HFF-Myc (cell line): ENCODE results near the gene NPLOC4.

Source experiments
- DNase-seq: peaks from one replicate; pipeline ENCODE4 v3.0.0-alpha.2; 2011; ENCODE audit warnings: low read depth; ENCODE audit errors: extremely low read depth
- H3K4me3 ChIP-seq: replicated peaks from 2 replicates; pipeline ENCODE4 v1.5.1; 2011; ENCODE audit warnings: low read depth, mild to moderate bottlenecking, control low read depth, low read length
- CTCF ChIP-seq: IDR thresholded peaks from 2 replicates; pipeline ENCODE4 v1.5.1; 2012; ENCODE audit warnings: mild to moderate bottlenecking, low read depth, low read length, control low read depth; ENCODE audit errors: missing control alignments

The NPLOC4 gene

DNA sequence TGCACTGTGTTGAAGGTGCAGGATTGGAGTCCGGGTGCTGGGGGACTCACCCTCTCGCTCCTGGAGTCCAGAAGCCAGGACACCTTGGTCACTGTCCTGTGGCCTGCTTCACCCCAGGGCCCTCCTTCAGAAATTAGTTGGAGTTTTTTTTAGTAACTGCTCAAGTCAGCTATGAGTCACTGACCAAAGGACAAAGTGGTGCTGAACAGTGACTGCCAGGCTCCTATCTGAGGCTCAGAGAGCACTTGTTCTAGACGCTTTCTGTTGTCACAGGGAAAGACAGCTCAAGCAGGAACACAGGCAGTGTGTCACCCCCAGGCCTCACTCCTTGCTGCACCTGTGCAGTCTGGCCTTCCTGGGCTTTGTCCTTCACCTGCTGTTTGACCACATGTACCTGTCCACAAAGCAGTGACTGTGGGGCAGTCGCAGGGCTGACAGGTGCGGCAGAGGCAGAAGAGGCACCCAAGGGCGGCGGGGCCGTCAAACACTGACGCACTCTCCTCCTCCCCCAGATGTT lies 80.7 kb downstream of the NPLOC4 start:
- TF ChIP-seq CTCF = no peak
- DNase-seq = no peak
- no peak overlapping the region for H3K4me3 ChIP-seq

GRCh38 chr17:81553616-81554181 lies 83.2 kb downstream of the NPLOC4 start:
- no peak for TF ChIP-seq CTCF
- H3K4me3 ChIP-seq = peak overlapping the region; percentile 83
- peak; percentile 89 for DNase-seq

DNA sequence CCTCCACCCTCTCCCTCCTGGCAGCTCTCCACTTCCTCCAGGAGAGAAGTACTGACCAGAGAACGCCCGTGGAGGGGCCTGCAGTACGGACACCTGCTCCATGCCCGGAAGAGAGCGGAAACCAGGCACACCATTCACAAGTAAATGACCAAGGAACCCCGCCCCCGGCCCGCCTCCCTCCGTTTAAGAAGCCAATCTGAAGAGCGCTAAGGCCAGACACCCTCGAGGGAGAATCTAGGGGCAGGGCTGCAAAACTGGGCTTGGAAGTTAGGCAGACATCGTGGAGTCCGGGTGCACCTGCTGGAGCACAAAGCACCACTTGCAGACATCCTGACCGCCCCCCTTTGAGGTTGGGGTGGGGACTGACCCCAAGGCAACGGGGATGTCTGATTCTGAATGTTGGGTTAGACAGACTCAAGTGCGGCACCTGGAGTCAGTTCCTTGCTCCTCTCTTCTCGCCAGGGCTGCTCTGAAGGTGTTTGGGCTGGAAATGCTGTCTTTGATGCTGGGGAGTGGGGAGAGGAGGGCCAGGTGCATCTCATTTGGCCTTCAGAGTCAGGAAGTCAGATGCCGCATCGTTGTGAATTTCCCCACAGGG lies 83.8 kb downstream of the NPLOC4 start:
- peak; percentile 63 for DNase-seq
- H3K4me3 ChIP-seq = peak overlapping the region; percentile 83
- TF ChIP-seq CTCF = no peak

DNA sequence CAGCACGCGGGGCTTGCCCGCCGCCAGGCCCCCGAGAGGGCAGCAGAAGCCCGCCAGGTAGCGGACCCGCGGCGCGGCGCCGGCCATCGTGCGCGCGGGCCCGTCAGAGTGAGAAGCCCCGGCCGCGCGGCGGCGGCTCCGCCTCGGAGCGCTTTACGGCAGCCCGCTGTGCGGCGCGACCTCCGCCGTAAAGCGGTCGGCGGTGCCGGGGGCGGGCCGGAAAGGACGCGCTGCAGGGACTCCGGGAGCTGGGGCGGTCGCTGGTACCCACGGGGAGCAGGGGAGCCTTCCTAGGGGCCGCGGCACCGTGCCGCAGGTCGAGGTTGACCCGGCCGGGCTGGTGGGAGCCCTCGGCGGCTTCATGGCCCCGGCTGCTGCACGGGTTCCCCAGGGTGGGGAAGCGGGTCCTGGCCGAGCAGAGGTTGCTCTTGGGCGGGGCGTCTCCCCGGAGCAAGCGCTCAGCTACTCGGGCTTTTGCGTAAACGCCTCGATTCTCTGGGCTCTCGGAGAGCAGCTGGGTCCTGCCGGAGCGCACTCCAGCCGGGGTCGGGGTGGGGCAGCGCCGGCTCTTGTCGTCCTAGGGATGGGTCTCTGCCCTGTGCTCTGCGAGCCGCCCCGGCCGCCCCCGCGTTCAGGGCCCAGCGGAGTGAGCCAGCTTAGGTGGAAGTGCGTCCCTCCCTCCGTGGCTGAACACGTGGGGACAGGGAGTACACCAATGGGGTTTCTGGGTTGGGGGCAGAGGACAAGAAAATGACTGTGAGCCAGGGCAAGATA lies 84.5 kb downstream of the NPLOC4 start, which contains the start of gene FAAP100:
Gene FAAP100, minus strand, starts transcription at position 110 of the 774 bp plus-strand sequence. Its CDS starts 23 bp downstream, at position 87.
- H3K4me3 ChIP-seq = peak within 1 kb of the TSS; percentile 83
- DNase-seq = no peak

DNA sequence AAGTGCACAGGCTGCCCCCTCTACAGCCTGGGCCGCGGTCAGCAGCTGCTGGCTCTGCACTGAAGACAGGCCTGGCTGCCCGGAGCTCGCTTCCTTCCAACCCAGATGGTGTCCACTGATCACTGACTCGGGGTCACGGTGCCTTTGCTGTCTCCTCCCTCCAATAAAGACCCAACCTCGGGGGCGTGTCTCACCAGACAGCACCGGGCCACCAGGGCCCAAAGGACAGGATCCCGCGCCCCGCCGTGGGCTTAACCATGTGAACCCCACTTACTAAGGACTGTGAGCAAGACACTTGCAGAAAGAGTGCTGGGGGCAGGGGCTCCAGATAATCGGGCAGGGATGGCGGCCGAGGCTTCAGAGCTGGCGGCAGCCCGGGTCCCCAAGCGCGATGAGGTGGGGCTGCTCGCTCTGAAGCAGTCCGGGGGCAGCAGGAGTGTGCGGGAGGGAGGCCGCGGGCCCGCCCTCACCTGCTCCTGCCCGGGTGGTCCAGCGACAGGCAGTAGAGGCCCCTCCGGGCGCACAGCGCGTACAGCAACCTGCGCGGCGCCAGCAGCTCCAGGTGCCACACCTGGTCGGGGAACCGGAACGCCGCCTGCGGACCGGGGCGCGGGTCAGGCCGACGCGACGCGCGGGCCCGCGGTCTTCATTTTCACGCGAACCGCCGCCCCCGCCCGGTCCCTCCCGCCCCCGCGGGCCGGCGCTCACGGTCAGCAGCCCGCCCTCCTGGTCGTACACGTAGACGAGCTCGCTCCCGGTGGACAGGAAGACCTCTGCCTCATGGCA lies 85.3 kb downstream of the NPLOC4 start:
- no peak for DNase-seq
- H3K4me3 ChIP-seq = peak overlapping the region; percentile 83
- TF ChIP-seq CTCF = no peak

More for the DNA sequence above, 84.5 kb downstream of the NPLOC4 start, which contains the start of gene FAAP100:
- no peak for TF ChIP-seq CTCF

DNA sequence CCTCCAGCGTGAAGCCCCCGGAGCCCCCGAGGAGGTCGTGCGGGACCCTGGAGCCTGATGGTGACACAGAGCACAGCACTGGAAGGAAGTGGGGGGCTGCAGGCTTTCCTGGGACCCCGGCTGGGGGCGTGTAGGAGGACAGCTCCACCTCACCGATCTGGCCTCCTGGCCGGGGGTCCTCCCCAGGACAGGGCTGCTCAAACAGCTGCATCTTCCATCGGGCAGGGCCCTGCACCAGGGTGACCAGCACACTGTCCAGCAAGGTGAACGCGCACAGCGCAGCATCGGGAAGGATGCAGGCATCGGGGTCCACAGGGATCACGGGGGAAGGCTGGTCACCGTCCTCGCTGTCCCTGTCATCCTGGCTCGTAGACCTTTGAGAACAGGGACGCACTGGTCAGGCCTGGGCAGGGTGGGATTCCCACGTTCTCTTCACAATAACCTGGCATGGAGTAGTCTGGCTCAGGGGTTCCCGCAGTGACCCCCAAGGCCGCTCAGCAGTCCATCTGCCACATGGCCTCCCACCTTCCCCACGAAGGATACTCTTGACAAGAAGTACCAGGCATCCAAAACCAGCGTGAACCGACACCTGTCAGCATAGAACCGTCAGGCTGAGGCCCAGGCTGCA lies 86.0 kb downstream of the NPLOC4 start:
- peak overlapping the region; percentile 83 for H3K4me3 ChIP-seq
- TF ChIP-seq CTCF = no peak
- DNase-seq = no peak
